Lower lobe of right lung (tissue), 2 donors: ENCODE data around the gene WIPF1. TPM values are rescaled to one million over a fixed set of nuclear protein-coding genes. Genes with fewer than 3 reads are reported as not detected.
A peak's percentile ranks its signal among the peaks of the same experiment; 100 is the strongest.

Source experiments
- ATAC-seq, 2 donors: fragments of 200-7000 bp; cut with Tn5 transposase; one replicate each; pipeline ENCODE4 v1.9.1; 2020 to 2022; ENCODE audit warnings: mild to moderate bottlenecking in 2 of 2, moderate library complexity in 2 of 2
- DNase-seq: peaks from one replicate; pipeline ENCODE4 v3.0.0-alpha.2; 2020
- H3K27ac ChIP-seq: fragments of 200-600 bp; one replicate; pipeline ENCODE4 v1.8.0; 2022
- H3K27me3 ChIP-seq: fragments of 200-600 bp; one replicate; pipeline ENCODE4 v1.8.0; 2022; ENCODE audit warnings: low read depth
- H3K36me3 ChIP-seq: fragments of 200-600 bp; one replicate; pipeline ENCODE4 v1.8.0; 2022; ENCODE audit warnings: mild to moderate bottlenecking
- H3K4me1 ChIP-seq: fragments of 200-600 bp; one replicate; pipeline ENCODE4 v1.8.0; 2022
- H3K4me3 ChIP-seq: fragments of 200-600 bp; one replicate; pipeline ENCODE4 v1.8.0; 2022; ENCODE audit warnings: mild to moderate bottlenecking
- H3K9me3 ChIP-seq: fragments of 200-600 bp; one replicate; pipeline ENCODE4 v1.8.0; 2022
- intact Hi-C: fragments of 100-400 bp; cut with DNase I; formaldehyde crosslinking; loops from one replicate; pipeline ENCODE4 v1.11.0; 2022
- total RNA-seq: library from RNA; stranded (reverse); fragmentation: NEBNext Ultra II Directional; extraction: Animal tissue kit (Norgen Biotek cat#: 25700); gene quantifications from one replicate; pipeline ENCODE4 v1.2.1, GENCODE V29; 2021
- TF ChIP-seq, protein P1 (sequence below): fragments of 200-600 bp; IDR thresholded peaks from one replicate; pipeline ENCODE4 v1.8.0; 2022; ENCODE audit warnings: antibody characterized with exemption, mild to moderate bottlenecking
- donor health status: DM: no; HTN: yes; CAD: no; lungs with severe emphysema.

WIPF1 gene
- total RNA-seq, 1 donor from 2014 or later, result 84.4 TPM

DNA sequence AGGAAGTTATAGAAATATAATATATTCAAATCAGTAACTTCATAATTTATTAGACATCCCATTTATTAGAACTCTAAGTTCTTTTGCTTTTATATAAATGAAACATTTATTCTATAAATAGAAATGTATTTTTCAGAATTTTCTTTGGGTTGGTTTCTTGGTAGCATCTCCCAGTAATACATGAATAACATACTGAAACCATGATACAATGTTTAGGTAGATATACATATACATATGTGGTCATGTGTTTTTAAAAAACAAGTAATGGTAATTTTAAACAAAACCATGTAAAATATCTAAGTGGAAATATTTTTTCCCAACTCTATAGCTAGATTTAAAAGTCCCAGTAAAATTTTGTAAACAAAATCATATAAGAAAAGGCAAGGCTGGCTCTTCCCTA is 36.9 kb downstream of the WIPF1 start:
- Histone ChIP-seq H3K4me3 (no peak overlapping the region), H3K9me3 (no peaks in the 10 kb centered on the region), H3K27ac (no peak overlapping the region), H3K4me1 (no peaks in the 10 kb centered on the region), H3K27me3 (no peaks in the 10 kb centered on the region), H3K36me3 (peaks cover 62% of the 10 kb centered on the region)
- TF ChIP-seq, protein P1, sequence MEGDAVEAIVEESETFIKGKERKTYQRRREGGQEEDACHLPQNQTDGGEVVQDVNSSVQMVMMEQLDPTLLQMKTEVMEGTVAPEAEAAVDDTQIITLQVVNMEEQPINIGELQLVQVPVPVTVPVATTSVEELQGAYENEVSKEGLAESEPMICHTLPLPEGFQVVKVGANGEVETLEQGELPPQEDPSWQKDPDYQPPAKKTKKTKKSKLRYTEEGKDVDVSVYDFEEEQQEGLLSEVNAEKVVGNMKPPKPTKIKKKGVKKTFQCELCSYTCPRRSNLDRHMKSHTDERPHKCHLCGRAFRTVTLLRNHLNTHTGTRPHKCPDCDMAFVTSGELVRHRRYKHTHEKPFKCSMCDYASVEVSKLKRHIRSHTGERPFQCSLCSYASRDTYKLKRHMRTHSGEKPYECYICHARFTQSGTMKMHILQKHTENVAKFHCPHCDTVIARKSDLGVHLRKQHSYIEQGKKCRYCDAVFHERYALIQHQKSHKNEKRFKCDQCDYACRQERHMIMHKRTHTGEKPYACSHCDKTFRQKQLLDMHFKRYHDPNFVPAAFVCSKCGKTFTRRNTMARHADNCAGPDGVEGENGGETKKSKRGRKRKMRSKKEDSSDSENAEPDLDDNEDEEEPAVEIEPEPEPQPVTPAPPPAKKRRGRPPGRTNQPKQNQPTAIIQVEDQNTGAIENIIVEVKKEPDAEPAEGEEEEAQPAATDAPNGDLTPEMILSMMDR, result no peak
- no peak for ATAC-seq
- intact Hi-C loops, result no loop called here
- DNase-seq, result no peak

DNA sequence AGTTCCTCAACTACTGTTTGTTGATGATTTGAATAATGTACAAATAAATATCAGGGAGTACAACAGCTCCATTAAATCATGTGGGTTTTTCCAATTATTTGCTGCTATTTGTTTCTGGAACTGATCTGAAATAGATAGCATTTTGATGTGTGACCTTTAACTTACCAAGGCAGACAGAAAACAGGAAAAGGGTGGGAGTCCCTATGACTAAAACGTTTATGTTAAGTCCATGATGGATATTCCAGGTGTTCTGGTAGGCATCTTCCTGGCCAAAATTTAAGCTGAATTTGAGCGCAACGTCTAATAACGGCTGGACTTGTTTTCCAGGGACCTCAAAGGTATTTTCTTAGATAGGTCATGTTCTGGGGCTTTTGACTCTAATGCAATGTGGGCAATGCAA is 41.6 kb downstream of the WIPF1 start:
- no peaks in the 10 kb centered on the region for H3K9me3 ChIP-seq
- no peaks in the 10 kb centered on the region for H3K4me1 ChIP-seq
- no peak overlapping the region for H3K27ac ChIP-seq
- intact Hi-C loops, result no loop called here
- TF ChIP-seq, protein P1, result no peak
- no peaks in the 10 kb centered on the region for H3K27me3 ChIP-seq
- DNase-seq (no peak), ATAC-seq (no peak)
- H3K4me3 ChIP-seq, result no peak overlapping the region
- peaks cover 23% of the 10 kb centered on the region for H3K36me3 ChIP-seq

DNA sequence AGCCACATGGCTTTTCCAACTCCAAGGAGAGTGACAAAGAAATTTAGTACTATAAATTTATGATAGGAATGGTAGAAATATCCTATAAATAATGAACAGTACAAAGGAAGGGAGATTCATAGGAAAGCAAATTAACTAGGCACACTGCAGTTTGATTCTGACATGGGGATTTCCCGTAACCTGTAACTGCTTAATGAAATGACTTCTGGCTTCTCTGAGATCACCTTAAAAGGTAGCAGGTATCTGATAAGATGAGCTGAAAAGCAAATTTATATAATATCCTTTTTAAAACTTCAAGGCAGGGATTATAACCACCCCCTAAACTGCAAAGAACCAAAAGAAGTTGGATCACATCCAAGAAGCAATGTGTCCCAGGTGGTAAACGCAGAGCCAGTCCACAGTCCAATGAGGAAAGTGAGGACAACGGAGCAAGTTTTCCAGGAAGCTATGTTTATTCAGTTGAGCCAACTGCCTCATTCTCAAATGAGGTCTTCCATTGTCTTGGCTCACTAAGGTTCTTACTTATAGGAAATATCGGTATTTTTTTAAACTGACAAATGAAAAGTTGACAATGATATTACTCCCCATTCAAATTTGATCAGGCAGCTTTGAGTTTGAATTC is 43.0 kb downstream of the WIPF1 start:
- intact Hi-C loops, result no loop called here
- H3K4me3 ChIP-seq, result no peak overlapping the region
- peaks cover 13% of the 10 kb centered on the region for H3K36me3 ChIP-seq
- TF ChIP-seq, protein P1, result no peak
- H3K9me3 ChIP-seq, result no peaks in the 10 kb centered on the region
- no peaks in the 10 kb centered on the region for H3K4me1 ChIP-seq
- no peak overlapping the region for H3K27ac ChIP-seq
- ATAC-seq (no peak), DNase-seq (no peak)
- no peaks in the 10 kb centered on the region for H3K27me3 ChIP-seq

DNA sequence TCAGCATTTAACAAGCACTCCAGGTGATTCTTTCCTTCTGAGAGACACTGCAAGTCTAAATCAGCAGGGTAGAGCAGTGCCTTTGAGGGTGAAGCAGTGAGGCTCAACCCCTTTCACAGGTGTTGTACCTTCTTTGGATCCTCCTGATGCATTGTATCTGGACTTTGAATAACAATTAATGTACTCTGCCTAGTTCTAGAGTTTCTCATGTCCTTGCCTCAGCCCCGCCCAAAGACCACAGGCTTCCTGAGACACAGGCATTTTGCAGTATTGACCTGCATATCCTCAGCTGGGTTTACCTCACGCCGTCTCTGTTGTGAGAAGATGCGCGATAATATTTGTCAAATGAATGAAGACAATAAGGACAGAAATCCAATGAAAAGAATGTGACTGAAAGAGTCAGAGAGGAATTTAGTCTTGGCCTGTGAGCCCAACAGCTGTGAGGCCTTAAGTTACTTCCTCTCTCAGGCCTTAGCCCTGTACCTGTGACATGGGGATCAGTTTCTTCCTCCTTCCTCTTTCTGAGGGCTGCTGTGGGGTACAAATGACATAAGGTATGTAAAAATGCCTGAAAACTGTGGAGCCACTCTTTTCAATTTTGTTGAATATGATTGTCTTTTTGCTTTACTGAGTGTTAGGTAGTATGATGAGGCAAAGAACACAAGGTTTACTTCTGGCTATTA is 43.7 kb downstream of the WIPF1 start:
- ATAC-seq (peak; percentile 24 to 37), DNase-seq (no peak)
- Histone ChIP-seq H3K27me3 (no peaks in the 10 kb centered on the region), H3K27ac (no peak overlapping the region), H3K9me3 (no peaks in the 10 kb centered on the region), H3K4me1 (no peaks in the 10 kb centered on the region), H3K4me3 (no peak overlapping the region), H3K36me3 (peaks cover 6% of the 10 kb centered on the region)
- intact Hi-C loops, result no loop called here
- TF ChIP-seq, protein P1, result no peak

- DNase-seq (no peak), ATAC-seq (no peak)
- no peaks in the 10 kb centered on the region for H3K27me3 ChIP-seq
- H3K4me3 ChIP-seq, result no peak overlapping the region
- H3K27ac ChIP-seq, result no peak overlapping the region
- H3K4me1 ChIP-seq, result no peaks in the 10 kb centered on the region
- H3K36me3 ChIP-seq, result no peaks in the 10 kb centered on the region
- intact Hi-C loops, result no loop called here
- TF ChIP-seq, protein P1, result no peak
- H3K9me3 ChIP-seq, result no peaks in the 10 kb centered on the region
These were observed 44.7 kb downstream of the WIPF1 start for GRCh38 chr2:174552880-174553279.
